GM12878 (cell line): ENCODE results near the gene THYN1. TPM values are rescaled to one million over a fixed set of nuclear protein-coding genes. Genes with fewer than 3 reads are reported as not detected.

Experiments
- ATAC-seq: fragments of 200-7000 bp; cut with Tn5 transposase; 3 replicates; pipeline ENCODE4 v1.9.1; 2020; ENCODE audit warnings: mild to moderate bottlenecking, moderate library complexity
- BruUV-seq: library from RNA; stranded (reverse); fragments of 400-500 nt; replicated peaks from 2 replicates; lab custom pipeline; 2021; lab: Mats Ljungman, UMichigan
- CTCF ChIA-PET: fragments of 300-600 bp; sonication (Branson Sonifier 250); formaldehyde crosslinking; extraction: SDS; loops from one replicate; lab custom pipeline; 2021; ENCODE audit warnings: inconsistent platforms; lab: Yijun Ruan, JAX
- POLR2A ChIA-PET: fragments of 350-600 bp; formaldehyde crosslinking; extraction: SDS; loops from one replicate; lab custom pipeline; 2021; ENCODE audit warnings: inconsistent platforms; lab: Charles Lee
- RAD21 ChIA-PET: fragments of 300-600 bp; sonication (Branson Sonifier 250); formaldehyde crosslinking; loops from one replicate; lab custom pipeline; 2023; ENCODE audit warnings: antibody characterized with exemption; ENCODE audit not compliant: unreplicated experiment; lab: Charles Lee
- SMC1A ChIA-PET: fragments of 300-600 bp; sonication (Branson Sonifier 250); formaldehyde crosslinking; loops from one replicate; lab custom pipeline; 2023; ENCODE audit not compliant: unreplicated experiment, uncharacterized antibody; lab: Charles Lee
- DNase-seq: peaks from one replicate; pipeline ENCODE4 v3.0.0-alpha.2; 2011; ENCODE audit warnings: low read depth, low spot score
- FAIRE-seq: peaks from 3 replicates; lab custom pipeline; 2011; peaks lifted over from hg19 to GRCh38; lab: Jason Lieb, UNC
- H2AFZ ChIP-seq: 2 replicates; pipeline ENCODE4 v1.6.0; 2011; ENCODE audit warnings: low read depth, low read length, control low read depth; ENCODE audit not compliant: control insufficient read depth
- H3K27ac ChIP-seq: 2 replicates; pipeline ENCODE4 v1.5.1; 2011; ENCODE audit warnings: control low read depth; ENCODE audit not compliant: control insufficient read depth, insufficient read depth
- H3K27me3 ChIP-seq, 2 experiments: replicated peaks in 1 of 2; 2 replicates each; pipeline versions ENCODE4 v1.6.0 to v1.6.1; 2011; ENCODE audit warnings: low read length in 1 of 2; ENCODE audit not compliant: control insufficient read depth in 2 of 2, insufficient read depth in 2 of 2
- H3K36me3 ChIP-seq, 2 experiments: 2 replicates each; pipeline ENCODE4 v1.5.1; 2011; ENCODE audit warnings: low read length in 1 of 2; ENCODE audit not compliant: control insufficient read depth in 2 of 2, insufficient read depth in 2 of 2
- H3K4me1 ChIP-seq: 2 replicates; pipeline ENCODE4 v1.6.1; 2011; ENCODE audit warnings: mild to moderate bottlenecking, low read length, moderate library complexity, mixed read lengths; ENCODE audit not compliant: control insufficient read depth, insufficient read depth
- H3K4me2 ChIP-seq: 2 replicates; pipeline ENCODE4 v1.6.0; 2011; ENCODE audit warnings: control low read depth; ENCODE audit not compliant: control insufficient read depth, insufficient read depth
- H3K4me3 ChIP-seq: fragments of 200-600 bp; sonication (generic); 2 replicates; pipeline ENCODE4 v1.5.1; 2016
- H3K79me2 ChIP-seq: 2 replicates; pipeline ENCODE4 v1.6.0; 2011; ENCODE audit warnings: low read length; ENCODE audit not compliant: control insufficient read depth, insufficient read depth
- H3K9ac ChIP-seq: 2 replicates; pipeline ENCODE4 v1.8.0; 2011; ENCODE audit warnings: low read length, control low read depth, mixed read lengths; ENCODE audit not compliant: control insufficient read depth, insufficient read depth
- H3K9me3 ChIP-seq: replicated peaks from 3 replicates; pipeline ENCODE4 v1.5.1; 2011; ENCODE audit warnings: mild to moderate bottlenecking, low read length; ENCODE audit not compliant: control insufficient read depth, insufficient read depth
- H4K20me1 ChIP-seq: 2 replicates; pipeline ENCODE4 v1.6.0; 2011; ENCODE audit not compliant: control insufficient read depth, insufficient read depth
- MTA2 ChIP-seq: fragments of 450-650 bp; IDR thresholded peaks from 2 replicates; pipeline ENCODE4 v1.6.1; 2016; ENCODE audit warnings: low read depth, mild to moderate bottlenecking, moderate library complexity
- ZBED1 ChIP-seq: IDR thresholded peaks from 2 replicates; pipeline ENCODE4 v1.6.1; 2016; ENCODE audit warnings: borderline replicate concordance
- WGBS: methylation state at CpG from one replicate; pipeline ENCODE4 v1.1.6; 2016; ENCODE audit warnings: low lambda C conversion rate; ENCODE audit not compliant: insufficient replicate concordance, insufficient coverage; ENCODE audit errors: missing lambda C conversion rate; 5-methylcytosine and 5-hydroxymethylcytosine counted together
- in situ Hi-C: fragments of 300-500 bp; cut with MboI; formaldehyde crosslinking; loops from 9 replicates; pipeline ENCODE4 v1.14.3; 2018; ENCODE audit warnings: mixed read lengths
- intact Hi-C: fragments of 100-400 bp; cut with micrococcal nuclease; formaldehyde crosslinking; loops from one replicate; pipeline ENCODE4 v1.14.2; 2022; ENCODE audit not compliant: unreplicated experiment
- polyA plus RNA-seq, 11 experiments: library from polyadenylated mRNA; depleted of rRNA in 4 of 11; unstranded in 6 of 11; stranded (reverse) in 5 of 11; fragments of >200 nt; fragmentation: Nextera tagmentation in 4 of 11; fragmentation: Illumina TruSeq in 1 of 11; extraction: Ambion mirVana in 4 of 11; extraction: Trizol in 1 of 11; gene quantifications; 1 replicate in 1 of 11; 2 replicates in 10 of 11; pipeline versions ENCODE4 v1.2.1 to v1.2.3, GENCODE V29; 2011 to 2016; ENCODE audit warnings: inconsistent platforms in 2 of 11, missing spikeins in 2 of 11, low read depth in 1 of 11
- total RNA-seq, 4 experiments: library from RNA; depleted of rRNA in 3 of 4; stranded (reverse); fragments of >200 nt in 3 of 4; fragmentation: Illumina TruSeq in 1 of 4; extraction: Trizol in 1 of 4; gene quantifications; 2 replicates each; pipeline versions ENCODE4 v1.2.1 to v1.2.3, GENCODE V29; 2013 to 2021
- TF ChIP-seq, protein P1 (sequence below): fragments of 450-650 bp; IDR thresholded peaks from 2 replicates; pipeline ENCODE4 v1.6.1; 2014; ENCODE audit warnings: mild to moderate bottlenecking
- TF ChIP-seq, protein P2 (sequence below): fragments of 450-650 bp; IDR thresholded peaks from 2 replicates; pipeline ENCODE4 v1.6.1; 2017; ENCODE audit warnings: borderline replicate concordance

Gene THYN1
- total and polyA plus RNA-seq, 10 of the 15 experiments (the other 5 are each of a cell fraction or from before 2014, with no cell fraction given) = 45.7 to 221 (median 96.3) TPM

DNA sequence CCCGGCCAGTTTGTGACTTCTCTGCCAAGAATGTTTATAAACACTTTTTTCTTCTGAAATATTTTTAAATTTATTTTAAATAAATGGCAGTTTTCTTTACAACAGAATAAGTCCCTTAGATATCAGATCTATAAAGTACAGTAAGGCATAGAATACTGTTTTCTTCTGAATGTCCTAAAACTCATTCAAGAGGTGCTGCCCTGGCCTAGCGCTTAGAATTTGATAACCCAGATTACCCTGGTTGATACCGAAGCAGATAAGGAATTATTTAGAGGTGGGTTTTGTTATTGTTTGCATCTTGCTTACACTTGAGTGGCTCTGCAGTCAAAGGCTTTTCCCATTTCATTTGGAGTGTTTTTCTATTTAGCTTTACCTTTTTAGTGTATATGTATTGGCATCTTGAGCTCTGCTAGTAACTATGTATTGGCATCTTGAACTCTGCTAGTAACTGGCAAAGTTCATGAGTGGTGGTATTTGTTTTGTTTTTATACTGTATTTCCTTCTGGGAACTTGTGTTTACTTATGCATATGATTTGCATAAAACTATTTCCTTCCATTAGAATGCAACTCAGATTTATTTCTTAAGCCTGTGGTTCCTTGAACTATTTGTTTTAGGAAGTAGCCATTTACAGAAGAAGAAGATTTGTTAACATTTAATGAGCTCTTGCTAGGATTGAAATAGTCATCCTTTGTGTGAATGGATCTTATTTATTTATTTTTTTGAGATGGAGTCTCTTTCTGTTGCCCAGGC, 1.5 kb upstream of the THYN1 start:
- intact Hi-C loops (loop anchor here (10.0 kb wide), 1 partner anchor 50 kb away; no protein-coding TSS in a partner anchor), in situ Hi-C loops (no loop called here)
- Histone ChIP-seq H3K4me3 (peak overlapping the region; percentile 86), H3K4me1 (no peaks in the 10 kb centered on the region), H3K27me3 (no peaks in the 10 kb centered on the region), H2AFZ (no peak overlapping the region), H4K20me1 (no peaks in the 10 kb centered on the region), H3K9ac (no peak overlapping the region), H3K36me3 (peaks cover 0 to 4% of the 10 kb centered on the region in 2 experiments; a peak in 2 of 4 replicates), H3K4me2 (peak overlapping the region; percentile 73), H3K79me2 (peaks cover 6% of the 10 kb centered on the region), H3K27ac (no peak overlapping the region), H3K9me3 (no peaks in the 10 kb centered on the region)
- FAIRE-seq (no peak), DNase-seq (no peak), ATAC-seq (no peak)
- BruUV-seq = TSS peak; percentile 57
- POLR2A ChIA-PET = interaction anchor here (0.7 kb wide), 1 partner anchor 30 kb away, joined by 3 read pairs; the partner anchor contains the start of genes NCAPD3 and VPS26B
- WGBS = 89% methylated on average over 3 of the region's 3 CpGs
- CTCF ChIA-PET = interaction anchor here (0.6 to 3.4 kb wide), 2 partner anchors 25 to 47 kb away, joined by 3 to 18 read pairs; no protein-coding TSS in a partner anchor
- TF ChIP-seq, protein P1, sequence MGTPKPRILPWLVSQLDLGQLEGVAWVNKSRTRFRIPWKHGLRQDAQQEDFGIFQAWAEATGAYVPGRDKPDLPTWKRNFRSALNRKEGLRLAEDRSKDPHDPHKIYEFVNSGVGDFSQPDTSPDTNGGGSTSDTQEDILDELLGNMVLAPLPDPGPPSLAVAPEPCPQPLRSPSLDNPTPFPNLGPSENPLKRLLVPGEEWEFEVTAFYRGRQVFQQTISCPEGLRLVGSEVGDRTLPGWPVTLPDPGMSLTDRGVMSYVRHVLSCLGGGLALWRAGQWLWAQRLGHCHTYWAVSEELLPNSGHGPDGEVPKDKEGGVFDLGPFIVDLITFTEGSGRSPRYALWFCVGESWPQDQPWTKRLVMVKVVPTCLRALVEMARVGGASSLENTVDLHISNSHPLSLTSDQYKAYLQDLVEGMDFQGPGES = no peak
- TF ChIP-seq, protein P2, sequence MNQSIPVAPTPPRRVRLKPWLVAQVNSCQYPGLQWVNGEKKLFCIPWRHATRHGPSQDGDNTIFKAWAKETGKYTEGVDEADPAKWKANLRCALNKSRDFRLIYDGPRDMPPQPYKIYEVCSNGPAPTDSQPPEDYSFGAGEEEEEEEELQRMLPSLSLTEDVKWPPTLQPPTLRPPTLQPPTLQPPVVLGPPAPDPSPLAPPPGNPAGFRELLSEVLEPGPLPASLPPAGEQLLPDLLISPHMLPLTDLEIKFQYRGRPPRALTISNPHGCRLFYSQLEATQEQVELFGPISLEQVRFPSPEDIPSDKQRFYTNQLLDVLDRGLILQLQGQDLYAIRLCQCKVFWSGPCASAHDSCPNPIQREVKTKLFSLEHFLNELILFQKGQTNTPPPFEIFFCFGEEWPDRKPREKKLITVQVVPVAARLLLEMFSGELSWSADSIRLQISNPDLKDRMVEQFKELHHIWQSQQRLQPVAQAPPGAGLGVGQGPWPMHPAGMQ = no peak
- TF ChIP-seq MTA2 (no peak), ZBED1 (peak; percentile 34; the same call in 1 of the 2 replicates)
- RAD21 ChIA-PET = interaction anchor here (1.2 kb wide), 1 partner anchor 47 kb away, joined by 3 read pairs; no protein-coding TSS in a partner anchor
- SMC1A ChIA-PET = interaction anchor here (0.6 to 2.2 kb wide), 2 partner anchors 12 to 26 kb away, joined by 3 to 8 read pairs; no protein-coding TSS in a partner anchor
